Testis (tissue), 3 donors: ENCODE data around the gene BMP7. TPM values are rescaled to one million over a fixed set of nuclear protein-coding genes. Genes with fewer than 3 reads are reported as not detected.

Source experiments
- DNase-seq: peaks from one replicate; pipeline ENCODE4 v3.0.0-alpha.2; 2019
- H3K27ac ChIP-seq, 2 donors: fragments of 200-600 bp; sonication (generic); one replicate each; pipeline ENCODE4 v1.5.1; 2019
- H3K27me3 ChIP-seq: fragments of 200-600 bp; sonication (generic); one replicate; pipeline ENCODE4 v1.5.1; 2019
- H3K36me3 ChIP-seq: fragments of 200-600 bp; sonication (generic); one replicate; pipeline ENCODE4 v1.5.1; 2017; ENCODE audit warnings: low read depth; ENCODE audit errors: missing control alignments
- H3K4me1 ChIP-seq: fragments of 200-600 bp; sonication (generic); one replicate; pipeline ENCODE4 v1.5.1; 2019
- H3K4me3 ChIP-seq, 2 donors: fragments of 200-600 bp; sonication (generic); one replicate each; pipeline ENCODE4 v1.5.1; 2017 to 2019
- H3K9me3 ChIP-seq: fragments of 200-600 bp; sonication (generic); one replicate; pipeline ENCODE4 v1.5.1; 2017
- CTCF ChIP-seq, 3 experiments: fragments of 450-650 bp in 2 of 3; fragments of 200-600 bp in 1 of 3; sonication (generic) in 1 of 3; IDR thresholded peaks; one replicate each; pipeline ENCODE4 v1.5.1; 2016 to 2019; ENCODE audit warnings: antibody characterized with exemption in 3 of 3, mild to moderate bottlenecking in 2 of 3, moderate library complexity in 1 of 3
- POLR2A ChIP-seq: fragments of 450-650 bp; IDR thresholded peaks from one replicate; pipeline ENCODE4 v1.6.1; 2017; ENCODE audit warnings: antibody characterized with exemption, mild to moderate bottlenecking, moderate library complexity
- WGBS, 2 donors: methylation state at CpG; one replicate each; pipeline ENCODE4 v1.1.5; 2018; 5-methylcytosine and 5-hydroxymethylcytosine counted together
- intact Hi-C: fragments of 100-400 bp; cut with DNase I; formaldehyde crosslinking; loops from one replicate; pipeline ENCODE4 v1.15.1; 2023; ENCODE audit warnings: low total_unique reads
- polyA plus RNA-seq: library from polyadenylated mRNA; stranded (reverse); fragments of 350-450 nt; fragmentation: Illumina TruSeq; extraction: RNeasy Lipid Tissue Mini Kit (QIAGEN cat#74804); gene quantifications from one replicate; pipeline ENCODE4 v1.2.3, GENCODE V29; 2014; ENCODE audit warnings: low read depth, low replicate concordance; ENCODE audit not compliant: insufficient read depth
- total RNA-seq, 2 donors: library from RNA; depleted of rRNA; stranded (reverse); fragments of >200 nt; gene quantifications; one replicate each; pipeline ENCODE4 v1.2.3, GENCODE V29; 2016

Gene BMP7
- total and polyA plus RNA-seq, 3 donors from 2014 or later, result 2.4 to 7.1 (median 3.3) TPM

GRCh38 chr20:57141492-57141891 lies 124.9 kb downstream of the BMP7 start:
- H3K27me3 ChIP-seq, result no peaks in the 10 kb centered on the region
- no peak for TF ChIP-seq CTCF (IDR thresholded peaks at IDR 0.05)
- no peak for TF ChIP-seq POLR2A
- no peaks in the 10 kb centered on the region for H3K36me3 ChIP-seq
- no peaks in the 10 kb centered on the region for H3K4me1 ChIP-seq
- H3K9me3 ChIP-seq, result no peaks in the 10 kb centered on the region
- H3K27ac ChIP-seq, result no peak overlapping the region
- no peak for DNase-seq
- intact Hi-C loops, result no loop called here
- WGBS, 2 donors, result 87 to 89% methylated on average over 1 of the region's 1 CpG
- no peak overlapping the region for H3K4me3 ChIP-seq

GRCh38 chr20:57140416-57140965 lies 126.0 kb downstream of the BMP7 start:
- Histone ChIP-seq H3K9me3 (no peaks in the 10 kb centered on the region), H3K4me3 (no peak overlapping the region), H3K4me1 (no peaks in the 10 kb centered on the region), H3K27me3 (no peaks in the 10 kb centered on the region), H3K27ac (no peak overlapping the region), H3K36me3 (no peaks in the 10 kb centered on the region)
- WGBS, 2 donors, result 82 to 87% methylated on average over 7 of the region's 7 CpGs
- intact Hi-C loops, result no loop called here
- TF ChIP-seq POLR2A (no peak), CTCF (IDR thresholded peaks at IDR 0.05) (no peak)
- DNase-seq, result no peak

- no peak for DNase-seq
- Histone ChIP-seq H3K4me3 (no peak overlapping the region), H3K27me3 (no peaks in the 10 kb centered on the region), H3K36me3 (no peaks in the 10 kb centered on the region), H3K9me3 (no peaks in the 10 kb centered on the region), H3K4me1 (no peaks in the 10 kb centered on the region), H3K27ac (no peak overlapping the region)
- TF ChIP-seq CTCF (IDR thresholded peaks at IDR 0.05) (no peak), POLR2A (no peak)
- intact Hi-C loops, result no loop called here
- WGBS, 2 donors, result 94 to 95% methylated on average over 8 of the region's 8 CpGs
Observed at GRCh38 chr20:57139342-57140093, 126.9 kb downstream of the BMP7 start.

- H3K4me1 ChIP-seq, result no peaks in the 10 kb centered on the region
- WGBS, 2 donors, result 81 to 89% methylated on average over 17 of the region's 17 CpGs
- intact Hi-C loops, result no loop called here
- H3K27me3 ChIP-seq, result no peaks in the 10 kb centered on the region
- TF ChIP-seq CTCF (IDR thresholded peaks at IDR 0.05), result no peak
- no peak for TF ChIP-seq POLR2A
- no peak for DNase-seq
- no peaks in the 10 kb centered on the region for H3K9me3 ChIP-seq
- no peak overlapping the region for H3K27ac ChIP-seq
- no peak overlapping the region for H3K4me3 ChIP-seq
- H3K36me3 ChIP-seq, result no peaks in the 10 kb centered on the region
Observed at GRCh38 chr20:57138198-57138995, 128.0 kb downstream of the BMP7 start.
